ENCODE results near the gene SLC39A13.

DNA sequence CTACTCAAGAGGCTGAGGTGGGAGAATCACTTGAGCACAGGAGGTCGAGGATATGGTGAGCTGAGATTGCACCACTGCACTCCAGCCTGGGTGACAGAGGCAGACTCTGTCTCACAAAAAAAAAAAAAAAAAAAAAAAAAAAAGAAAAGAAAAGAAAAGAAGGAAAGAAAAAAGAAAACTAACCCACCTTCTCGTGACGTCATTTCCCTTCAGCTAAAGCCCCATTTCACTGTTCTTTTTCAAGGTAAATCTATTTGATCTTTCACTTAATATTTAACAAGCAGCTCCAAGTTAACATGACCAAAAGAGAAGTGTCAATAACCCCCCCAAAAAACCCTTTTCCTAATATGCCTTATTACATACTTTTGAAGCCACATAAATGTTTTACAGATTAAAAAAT, 35.4 kb downstream of the SLC39A13 start:
- TF ChIP-seq, protein P1, sequence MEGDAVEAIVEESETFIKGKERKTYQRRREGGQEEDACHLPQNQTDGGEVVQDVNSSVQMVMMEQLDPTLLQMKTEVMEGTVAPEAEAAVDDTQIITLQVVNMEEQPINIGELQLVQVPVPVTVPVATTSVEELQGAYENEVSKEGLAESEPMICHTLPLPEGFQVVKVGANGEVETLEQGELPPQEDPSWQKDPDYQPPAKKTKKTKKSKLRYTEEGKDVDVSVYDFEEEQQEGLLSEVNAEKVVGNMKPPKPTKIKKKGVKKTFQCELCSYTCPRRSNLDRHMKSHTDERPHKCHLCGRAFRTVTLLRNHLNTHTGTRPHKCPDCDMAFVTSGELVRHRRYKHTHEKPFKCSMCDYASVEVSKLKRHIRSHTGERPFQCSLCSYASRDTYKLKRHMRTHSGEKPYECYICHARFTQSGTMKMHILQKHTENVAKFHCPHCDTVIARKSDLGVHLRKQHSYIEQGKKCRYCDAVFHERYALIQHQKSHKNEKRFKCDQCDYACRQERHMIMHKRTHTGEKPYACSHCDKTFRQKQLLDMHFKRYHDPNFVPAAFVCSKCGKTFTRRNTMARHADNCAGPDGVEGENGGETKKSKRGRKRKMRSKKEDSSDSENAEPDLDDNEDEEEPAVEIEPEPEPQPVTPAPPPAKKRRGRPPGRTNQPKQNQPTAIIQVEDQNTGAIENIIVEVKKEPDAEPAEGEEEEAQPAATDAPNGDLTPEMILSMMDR (IDR thresholded peaks at IDR 0.05), result no peak
- TF ChIP-seq POLR2A (IDR thresholded peaks at IDR 0.05) (no peak), POLR2AphosphoS5 (IDR thresholded peaks at IDR 0.05; ENCODE audit: insufficient read depth in 1 of 2, low read depth in 1 of 2) (no peak)

Measured in vagina (tissue), 2 donors.